HL-60 (cell line): ENCODE data around the gene HNRNPAB.

Experiments used
- CTCF ChIP-seq: IDR thresholded peaks from one replicate; pipeline ENCODE4 v1.5.1; 2011; ENCODE audit warnings: low read length, control low read depth, inconsistent platforms; ENCODE audit not compliant: insufficient read depth
- GABPA ChIP-seq: IDR thresholded peaks from 2 replicates; pipeline ENCODE4 v1.6.1; 2012; ENCODE audit warnings: low read depth
- POLR2AphosphoS5 ChIP-seq: IDR thresholded peaks from 2 replicates; pipeline ENCODE4 v1.6.1; 2012; ENCODE audit warnings: low read depth
- REST ChIP-seq: IDR thresholded peaks from 2 replicates; pipeline ENCODE4 v1.6.1; 2012; ENCODE audit warnings: low read depth; ENCODE audit not compliant: insufficient replicate concordance
- SPI1 ChIP-seq: IDR thresholded peaks from 2 replicates; pipeline ENCODE4 v1.6.1; 2012; ENCODE audit warnings: low read depth, mild to moderate bottlenecking, borderline replicate concordance

GRCh38 chr5:178163772-178164735 lies 40.3 kb upstream of the HNRNPAB start:
- peak; percentile 98 for TF ChIP-seq CTCF
- TF ChIP-seq REST: no peak
- no peak for TF ChIP-seq POLR2AphosphoS5
- no peak for TF ChIP-seq SPI1
- TF ChIP-seq GABPA: no peak
